NCI-H128 (cell line): ENCODE data around the gene WDR20.
"Not testable (repeated sequence)": the region's sequence is repeated elsewhere in the genome, so short reads cannot be mapped to it uniquely, and the experiment has no call there.

Experiments used
- DNase-seq: peaks from one replicate; lab custom pipeline; 2025; ENCODE audit not compliant: unreplicated experiment; lab: John Stamatoyannopoulos, UW

The WDR20 gene

GRCh38 chr14:102234331-102235264 lies 94.9 kb downstream of the WDR20 start:
- no peak for DNase-seq

- DNase-seq, result peak; percentile 62
Observed at GRCh38 chr14:102235275-102235897, 95.7 kb downstream of the WDR20 start.

- DNase-seq, result no peak
Observed at GRCh38 chr14:102236026-102236425, 96.3 kb downstream of the WDR20 start.

- no peak for DNase-seq
Observed at GRCh38 chr14:102238131-102238530, 98.4 kb downstream of the WDR20 start.

GRCh38 chr14:102238766-102239165 lies 99.1 kb downstream of the WDR20 start:
- no peak for DNase-seq

- no peak for DNase-seq
Observed at GRCh38 chr14:102239231-102239630, 99.5 kb downstream of the WDR20 start.

- not testable (repeated sequence) for DNase-seq
Observed at GRCh38 chr14:102240481-102240880, 100.8 kb downstream of the WDR20 start.

GRCh38 chr14:102241147-102241546 lies 101.5 kb downstream of the WDR20 start:
- no peak for DNase-seq

GRCh38 chr14:102243795-102244194 lies 104.1 kb downstream of the WDR20 start:
- not testable (repeated sequence) for DNase-seq

- no peak for DNase-seq
Observed at GRCh38 chr14:102246071-102246470, 106.4 kb downstream of the WDR20 start.

- no peak for DNase-seq
Observed at GRCh38 chr14:102248121-102248520, 108.4 kb downstream of the WDR20 start.

- no peak for DNase-seq
Observed at GRCh38 chr14:102249041-102249440, 109.3 kb downstream of the WDR20 start.

GRCh38 chr14:102249981-102250380 lies 110.3 kb downstream of the WDR20 start:
- DNase-seq, result no peak

GRCh38 chr14:102250636-102251035 lies 110.9 kb downstream of the WDR20 start:
- DNase-seq, result no peak

GRCh38 chr14:102251161-102251560 lies 111.5 kb downstream of the WDR20 start:
- DNase-seq, result no peak

GRCh38 chr14:102252834-102253801 lies 113.4 kb downstream of the WDR20 start:
- DNase-seq, result no peak

- DNase-seq, result no peak
Observed at GRCh38 chr14:102255401-102256190, 115.9 kb downstream of the WDR20 start.

- no peak for DNase-seq
Observed at GRCh38 chr14:102256716-102257115, 117.0 kb downstream of the WDR20 start.

GRCh38 chr14:102258136-102258535 lies 118.4 kb downstream of the WDR20 start:
- DNase-seq, result no peak
